CD4-positive, alpha-beta T cell (primary cell): ENCODE data around the gene ESRRG. TPM values are rescaled to one million over a fixed set of nuclear protein-coding genes. Genes with fewer than 3 reads are reported as not detected.

ENCODE experiments used
- ATAC-seq: fragments of 200-7000 bp; cut with Tn5 transposase; one replicate; pipeline ENCODE4 v1.10.0; 2022; ENCODE audit warnings: mild to moderate bottlenecking; ENCODE audit not compliant: poor library complexity
- CTCF ChIA-PET: fragments of 350-600 bp; sonication (Branson Sonifier 250); formaldehyde crosslinking; loops from one replicate; lab custom pipeline; 2021; ENCODE audit warnings: antibody characterized with exemption, inconsistent platforms; lab: Charles Lee
- POLR2A ChIA-PET: fragments of 350-600 bp; sonication (Branson Sonifier 250); formaldehyde crosslinking; loops from one replicate; lab custom pipeline; 2021; ENCODE audit warnings: antibody characterized with exemption, inconsistent platforms; lab: Charles Lee
- DNase-seq, 14 experiments: peaks; one replicate each; pipeline ENCODE4 v3.0.0-alpha.2; 2013 to 2020; ENCODE audit warnings: mixed read lengths in 2 of 14
- H3K27ac ChIP-seq, 2 donors: one replicate each; pipeline versions ENCODE4 v1.5.1 to v1.7.0; 2013; ENCODE audit warnings: low read length in 2 of 2, low read depth in 1 of 2, mild to moderate bottlenecking in 1 of 2
- H3K27me3 ChIP-seq, 2 experiments: 1 replicate in 1 of 2; 2 replicates in 1 of 2; pipeline versions ENCODE4 v1.6.1 to v1.7.0; 2013; ENCODE audit warnings: low read length in 2 of 2, control low read depth in 1 of 2, mild to moderate bottlenecking in 1 of 2, moderate library complexity in 1 of 2; ENCODE audit not compliant: insufficient read depth in 2 of 2, control insufficient read depth in 1 of 2
- H3K36me3 ChIP-seq: one replicate; pipeline ENCODE4 v1.6.1; 2013; ENCODE audit warnings: low read length, control low read depth; ENCODE audit not compliant: insufficient read depth
- H3K4me1 ChIP-seq: one replicate; pipeline ENCODE4 v1.6.1; 2013; ENCODE audit warnings: low read length, control low read depth; ENCODE audit not compliant: insufficient read depth
- H3K4me3 ChIP-seq: one replicate; pipeline ENCODE4 v1.5.1; 2013; ENCODE audit warnings: mild to moderate bottlenecking, low read length, moderate library complexity
- H3K9me3 ChIP-seq, 2 experiments: 1 replicate in 1 of 2; 2 replicates in 1 of 2; pipeline versions ENCODE4 v1.6.1 to v1.7.0; 2013; ENCODE audit warnings: low read length in 2 of 2, mild to moderate bottlenecking in 2 of 2, control low read depth in 1 of 2, moderate library complexity in 1 of 2; ENCODE audit not compliant: control insufficient read depth in 1 of 2, insufficient read depth in 1 of 2
- H3K27ac Mint-ChIP-seq: one replicate; pipeline ENCODE4 v1.8.0; 2020; ENCODE audit warnings: mixed read lengths
- H3K27me3 Mint-ChIP-seq: one replicate; pipeline ENCODE4 v1.8.0; 2021; ENCODE audit warnings: mixed read lengths
- H3K36me3 Mint-ChIP-seq: one replicate; pipeline ENCODE4 v1.8.0; 2021; ENCODE audit warnings: low read depth, mixed read lengths
- H3K4me1 Mint-ChIP-seq: one replicate; pipeline ENCODE4 v1.8.0; 2021; ENCODE audit warnings: low read depth, mixed read lengths
- H3K4me3 Mint-ChIP-seq: one replicate; pipeline ENCODE4 v1.8.0; 2020; ENCODE audit warnings: mild to moderate bottlenecking, mixed read lengths
- H3K9me3 Mint-ChIP-seq: one replicate; pipeline ENCODE4 v1.8.0; 2020; ENCODE audit warnings: mixed read lengths
- intact Hi-C, 2 experiments: fragments of 100-400 bp; cut with DNase I in 1 of 2; cut with micrococcal nuclease in 1 of 2; formaldehyde crosslinking; loops; one replicate each; pipeline versions ENCODE4 v1.15.1 to v1.9.0; 2023 to 2025; cut with DNase I, micrococcal nuclease
- total RNA-seq, 174 experiments: library from RNA in 2 of 174; stranded (reverse) in 2 of 174; gene quantifications; one replicate each; pipeline ENCODE4 v1.2.3 and lab custom pipeline; 2021 to 2026
- TF ChIP-seq, protein P1 (sequence below): fragments of 200-600 bp; IDR thresholded peaks from one replicate; pipeline ENCODE4 v1.8.0; 2022; ENCODE audit warnings: antibody characterized with exemption, mild to moderate bottlenecking

Gene ESRRG
- total RNA-seq, 2 experiments from 2014 or later = not detected

GRCh38 chr1:216711712-216712111 is 11.5 kb downstream of the ESRRG start:
- CTCF ChIA-PET = interaction anchor here (0.6 kb wide), 1 partner anchor 12 kb away, joined by 3 read pairs; no protein-coding TSS in a partner anchor
- TF ChIP-seq, protein P1, sequence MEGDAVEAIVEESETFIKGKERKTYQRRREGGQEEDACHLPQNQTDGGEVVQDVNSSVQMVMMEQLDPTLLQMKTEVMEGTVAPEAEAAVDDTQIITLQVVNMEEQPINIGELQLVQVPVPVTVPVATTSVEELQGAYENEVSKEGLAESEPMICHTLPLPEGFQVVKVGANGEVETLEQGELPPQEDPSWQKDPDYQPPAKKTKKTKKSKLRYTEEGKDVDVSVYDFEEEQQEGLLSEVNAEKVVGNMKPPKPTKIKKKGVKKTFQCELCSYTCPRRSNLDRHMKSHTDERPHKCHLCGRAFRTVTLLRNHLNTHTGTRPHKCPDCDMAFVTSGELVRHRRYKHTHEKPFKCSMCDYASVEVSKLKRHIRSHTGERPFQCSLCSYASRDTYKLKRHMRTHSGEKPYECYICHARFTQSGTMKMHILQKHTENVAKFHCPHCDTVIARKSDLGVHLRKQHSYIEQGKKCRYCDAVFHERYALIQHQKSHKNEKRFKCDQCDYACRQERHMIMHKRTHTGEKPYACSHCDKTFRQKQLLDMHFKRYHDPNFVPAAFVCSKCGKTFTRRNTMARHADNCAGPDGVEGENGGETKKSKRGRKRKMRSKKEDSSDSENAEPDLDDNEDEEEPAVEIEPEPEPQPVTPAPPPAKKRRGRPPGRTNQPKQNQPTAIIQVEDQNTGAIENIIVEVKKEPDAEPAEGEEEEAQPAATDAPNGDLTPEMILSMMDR = no peak
- Mint-ChIP-seq H3K9me3 (no peaks in the 10 kb centered on the region), H3K4me1 (no peaks in the 10 kb centered on the region), H3K36me3 (no peaks in the 10 kb centered on the region), H3K27ac (no peak overlapping the region), H3K4me3 (no peak overlapping the region), H3K27me3 (no peaks in the 10 kb centered on the region)
- H3K36me3 ChIP-seq = no peaks in the 10 kb centered on the region
- no peak for ATAC-seq
- intact Hi-C loops = no loop called here
- no peak overlapping the region for H3K4me3 ChIP-seq
- H3K9me3 ChIP-seq = peaks cover 0 to 5% of the 10 kb centered on the region in 2 experiments
- H3K27ac ChIP-seq = no peak overlapping the region
- no peak for DNase-seq
- H3K4me1 ChIP-seq = no peaks in the 10 kb centered on the region
- POLR2A ChIA-PET = no interaction called here
- H3K27me3 ChIP-seq = no peaks in the 10 kb centered on the region

GRCh38 chr1:216710598-216711333 is 12.5 kb downstream of the ESRRG start:
- no peaks in the 10 kb centered on the region for H3K27me3 Mint-ChIP-seq
- CTCF ChIA-PET = interaction anchor here (0.6 kb wide), 1 partner anchor 11 kb away, joined by 3 read pairs; no protein-coding TSS in a partner anchor
- Histone ChIP-seq H3K9me3 (peaks cover 0 to 6% of the 10 kb centered on the region in 2 experiments), H3K27ac (no peak overlapping the region), H3K27me3 (no peaks in the 10 kb centered on the region), H3K4me3 (no peak overlapping the region), H3K36me3 (no peaks in the 10 kb centered on the region), H3K4me1 (no peaks in the 10 kb centered on the region)
- H3K4me3 Mint-ChIP-seq = no peak overlapping the region
- intact Hi-C loops = no loop called here
- DNase-seq (no peak), ATAC-seq (no peak)
- TF ChIP-seq, protein P1 = no peak
- H3K4me1 Mint-ChIP-seq = no peaks in the 10 kb centered on the region
- no peak overlapping the region for H3K27ac Mint-ChIP-seq
- H3K9me3 Mint-ChIP-seq = no peaks in the 10 kb centered on the region
- POLR2A ChIA-PET = no interaction called here
- H3K36me3 Mint-ChIP-seq = no peaks in the 10 kb centered on the region

GRCh38 chr1:216710055-216710454 is 13.2 kb downstream of the ESRRG start:
- H3K4me1 Mint-ChIP-seq = no peaks in the 10 kb centered on the region
- H3K27me3 Mint-ChIP-seq = no peaks in the 10 kb centered on the region
- H3K36me3 Mint-ChIP-seq = no peaks in the 10 kb centered on the region
- intact Hi-C loops = no loop called here
- H3K9me3 ChIP-seq = peaks cover 0 to 8% of the 10 kb centered on the region in 2 experiments
- H3K4me3 ChIP-seq = no peak overlapping the region
- no peak overlapping the region for H3K27ac ChIP-seq
- ChIA-PET POLR2A (no interaction called here), CTCF (no interaction called here)
- no peak for ATAC-seq
- H3K27ac Mint-ChIP-seq = no peak overlapping the region
- no peaks in the 10 kb centered on the region for H3K9me3 Mint-ChIP-seq
- H3K4me1 ChIP-seq = no peaks in the 10 kb centered on the region
- no peak overlapping the region for H3K4me3 Mint-ChIP-seq
- no peaks in the 10 kb centered on the region for H3K36me3 ChIP-seq
- no peaks in the 10 kb centered on the region for H3K27me3 ChIP-seq
- TF ChIP-seq, protein P1 = no peak
- DNase-seq = no peak
